CD4-positive, alpha-beta T cell (primary cell): Measurements from ENCODE around the gene DGKB. TPM values are rescaled to one million over a fixed set of nuclear protein-coding genes. Genes with fewer than 3 reads are reported as not detected.

Source experiments
- ATAC-seq: fragments of 200-7000 bp; cut with Tn5 transposase; one replicate; pipeline ENCODE4 v1.10.0; 2022; ENCODE audit warnings: mild to moderate bottlenecking; ENCODE audit not compliant: poor library complexity
- CTCF ChIA-PET: fragments of 350-600 bp; sonication (Branson Sonifier 250); formaldehyde crosslinking; loops from one replicate; lab custom pipeline; 2021; ENCODE audit warnings: antibody characterized with exemption, inconsistent platforms; lab: Charles Lee
- POLR2A ChIA-PET: fragments of 350-600 bp; sonication (Branson Sonifier 250); formaldehyde crosslinking; loops from one replicate; lab custom pipeline; 2021; ENCODE audit warnings: antibody characterized with exemption, inconsistent platforms; lab: Charles Lee
- DNase-seq, 14 experiments: peaks; one replicate each; pipeline ENCODE4 v3.0.0-alpha.2; 2013 to 2020; ENCODE audit warnings: mixed read lengths in 2 of 14
- H3K27ac ChIP-seq, 2 donors: one replicate each; pipeline versions ENCODE4 v1.5.1 to v1.7.0; 2013; ENCODE audit warnings: low read length in 2 of 2, low read depth in 1 of 2, mild to moderate bottlenecking in 1 of 2
- H3K27me3 ChIP-seq, 2 experiments: 1 replicate in 1 of 2; 2 replicates in 1 of 2; pipeline versions ENCODE4 v1.6.1 to v1.7.0; 2013; ENCODE audit warnings: low read length in 2 of 2, control low read depth in 1 of 2, mild to moderate bottlenecking in 1 of 2, moderate library complexity in 1 of 2; ENCODE audit not compliant: insufficient read depth in 2 of 2, control insufficient read depth in 1 of 2
- H3K36me3 ChIP-seq: one replicate; pipeline ENCODE4 v1.6.1; 2013; ENCODE audit warnings: low read length, control low read depth; ENCODE audit not compliant: insufficient read depth
- H3K4me1 ChIP-seq: one replicate; pipeline ENCODE4 v1.6.1; 2013; ENCODE audit warnings: low read length, control low read depth; ENCODE audit not compliant: insufficient read depth
- H3K4me3 ChIP-seq: one replicate; pipeline ENCODE4 v1.5.1; 2013; ENCODE audit warnings: mild to moderate bottlenecking, low read length, moderate library complexity
- H3K9me3 ChIP-seq, 2 experiments: 1 replicate in 1 of 2; 2 replicates in 1 of 2; pipeline versions ENCODE4 v1.6.1 to v1.7.0; 2013; ENCODE audit warnings: low read length in 2 of 2, mild to moderate bottlenecking in 2 of 2, control low read depth in 1 of 2, moderate library complexity in 1 of 2; ENCODE audit not compliant: control insufficient read depth in 1 of 2, insufficient read depth in 1 of 2
- H3K27ac Mint-ChIP-seq: one replicate; pipeline ENCODE4 v1.8.0; 2020; ENCODE audit warnings: mixed read lengths
- H3K27me3 Mint-ChIP-seq: one replicate; pipeline ENCODE4 v1.8.0; 2021; ENCODE audit warnings: mixed read lengths
- H3K36me3 Mint-ChIP-seq: one replicate; pipeline ENCODE4 v1.8.0; 2021; ENCODE audit warnings: low read depth, mixed read lengths
- H3K4me1 Mint-ChIP-seq: one replicate; pipeline ENCODE4 v1.8.0; 2021; ENCODE audit warnings: low read depth, mixed read lengths
- H3K4me3 Mint-ChIP-seq: one replicate; pipeline ENCODE4 v1.8.0; 2020; ENCODE audit warnings: mild to moderate bottlenecking, mixed read lengths
- H3K9me3 Mint-ChIP-seq: one replicate; pipeline ENCODE4 v1.8.0; 2020; ENCODE audit warnings: mixed read lengths
- intact Hi-C, 2 experiments: fragments of 100-400 bp; cut with DNase I in 1 of 2; cut with micrococcal nuclease in 1 of 2; formaldehyde crosslinking; loops; one replicate each; pipeline versions ENCODE4 v1.15.1 to v1.9.0; 2023 to 2025; cut with DNase I, micrococcal nuclease
- total RNA-seq, 174 experiments: library from RNA in 2 of 174; stranded (reverse) in 2 of 174; gene quantifications; one replicate each; pipeline ENCODE4 v1.2.3 and lab custom pipeline; 2021 to 2026
- TF ChIP-seq, protein P1 (sequence below): fragments of 200-600 bp; IDR thresholded peaks from one replicate; pipeline ENCODE4 v1.8.0; 2022; ENCODE audit warnings: antibody characterized with exemption, mild to moderate bottlenecking

DGKB gene
- total RNA-seq, 2 experiments from 2014 or later: not detected

GRCh38 chr7:14807507-14807906 is 95.0 kb downstream of the DGKB start:
- Mint-ChIP-seq H3K9me3 (peaks cover 3% of the 10 kb centered on the region), H3K27me3 (no peaks in the 10 kb centered on the region), H3K4me1 (no peaks in the 10 kb centered on the region), H3K4me3 (no peak overlapping the region), H3K36me3 (no peaks in the 10 kb centered on the region), H3K27ac (no peak overlapping the region)
- ChIA-PET CTCF (no interaction called here), POLR2A (no interaction called here)
- Histone ChIP-seq H3K4me3 (no peak overlapping the region), H3K27ac (no peak overlapping the region), H3K4me1 (no peaks in the 10 kb centered on the region), H3K27me3 (no peaks in the 10 kb centered on the region), H3K9me3 (peaks cover 0 to 4% of the 10 kb centered on the region in 2 experiments), H3K36me3 (no peaks in the 10 kb centered on the region)
- TF ChIP-seq, protein P1, sequence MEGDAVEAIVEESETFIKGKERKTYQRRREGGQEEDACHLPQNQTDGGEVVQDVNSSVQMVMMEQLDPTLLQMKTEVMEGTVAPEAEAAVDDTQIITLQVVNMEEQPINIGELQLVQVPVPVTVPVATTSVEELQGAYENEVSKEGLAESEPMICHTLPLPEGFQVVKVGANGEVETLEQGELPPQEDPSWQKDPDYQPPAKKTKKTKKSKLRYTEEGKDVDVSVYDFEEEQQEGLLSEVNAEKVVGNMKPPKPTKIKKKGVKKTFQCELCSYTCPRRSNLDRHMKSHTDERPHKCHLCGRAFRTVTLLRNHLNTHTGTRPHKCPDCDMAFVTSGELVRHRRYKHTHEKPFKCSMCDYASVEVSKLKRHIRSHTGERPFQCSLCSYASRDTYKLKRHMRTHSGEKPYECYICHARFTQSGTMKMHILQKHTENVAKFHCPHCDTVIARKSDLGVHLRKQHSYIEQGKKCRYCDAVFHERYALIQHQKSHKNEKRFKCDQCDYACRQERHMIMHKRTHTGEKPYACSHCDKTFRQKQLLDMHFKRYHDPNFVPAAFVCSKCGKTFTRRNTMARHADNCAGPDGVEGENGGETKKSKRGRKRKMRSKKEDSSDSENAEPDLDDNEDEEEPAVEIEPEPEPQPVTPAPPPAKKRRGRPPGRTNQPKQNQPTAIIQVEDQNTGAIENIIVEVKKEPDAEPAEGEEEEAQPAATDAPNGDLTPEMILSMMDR: no peak
- no peak for ATAC-seq
- intact Hi-C loops: no loop called here
- DNase-seq: no peak

- H3K9me3 ChIP-seq: peaks cover 0 to 4% of the 10 kb centered on the region in 2 experiments
- Mint-ChIP-seq H3K36me3 (no peaks in the 10 kb centered on the region), H3K4me1 (no peaks in the 10 kb centered on the region), H3K27me3 (no peaks in the 10 kb centered on the region), H3K27ac (no peak overlapping the region), H3K9me3 (peaks cover 3% of the 10 kb centered on the region), H3K4me3 (no peak overlapping the region)
- H3K36me3 ChIP-seq: no peaks in the 10 kb centered on the region
- ATAC-seq (no peak), DNase-seq (no peak)
- no peaks in the 10 kb centered on the region for H3K27me3 ChIP-seq
- no peaks in the 10 kb centered on the region for H3K4me1 ChIP-seq
- intact Hi-C loops: no loop called here
- CTCF ChIA-PET: no interaction called here
- POLR2A ChIA-PET: no interaction called here
- TF ChIP-seq, protein P1: no peak
- H3K27ac ChIP-seq: no peak overlapping the region
- H3K4me3 ChIP-seq: no peak overlapping the region
Observed at GRCh38 chr7:14806891-14807290, 95.7 kb downstream of the DGKB start.

DNA sequence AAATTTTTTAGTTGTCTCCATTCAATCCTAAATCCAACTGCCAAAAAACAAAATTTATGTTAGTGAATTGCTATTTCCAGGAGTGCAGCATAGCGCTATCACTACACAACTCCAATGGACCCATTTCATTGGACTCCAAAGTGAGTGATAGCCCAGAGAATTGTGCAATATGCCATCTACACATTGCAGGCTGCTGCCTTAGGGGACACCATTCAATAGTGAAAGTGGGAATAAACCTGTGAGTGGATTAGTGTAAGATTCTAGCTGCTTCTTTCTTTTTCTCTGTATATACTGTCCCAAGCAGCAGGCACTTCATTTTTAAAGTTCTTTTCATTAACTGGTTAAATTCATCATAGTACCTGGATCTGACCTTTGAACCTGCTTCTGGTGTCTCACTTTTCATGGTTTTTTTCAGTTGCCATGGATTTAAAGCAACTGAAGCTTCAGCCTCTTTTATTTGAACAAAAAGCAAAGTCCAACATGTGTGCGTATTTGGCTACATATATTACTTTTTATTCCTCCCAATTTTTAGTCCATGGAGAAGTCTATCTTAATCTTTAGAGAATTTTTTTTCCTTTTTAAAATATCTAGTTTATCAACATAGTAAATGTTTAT is 97.3 kb downstream of the DGKB start:
- no peaks in the 10 kb centered on the region for H3K36me3 ChIP-seq
- no peak overlapping the region for H3K27ac Mint-ChIP-seq
- H3K9me3 Mint-ChIP-seq: peaks cover 3% of the 10 kb centered on the region
- no peak overlapping the region for H3K27ac ChIP-seq
- H3K27me3 ChIP-seq: no peaks in the 10 kb centered on the region
- no peaks in the 10 kb centered on the region for H3K27me3 Mint-ChIP-seq
- no peak for ATAC-seq
- H3K9me3 ChIP-seq: no peaks in the 10 kb centered on the region
- no peaks in the 10 kb centered on the region for H3K36me3 Mint-ChIP-seq
- no peak overlapping the region for H3K4me3 Mint-ChIP-seq
- DNase-seq: no peak
- H3K4me1 ChIP-seq: no peaks in the 10 kb centered on the region
- ChIA-PET POLR2A (no interaction called here), CTCF (no interaction called here)
- no peaks in the 10 kb centered on the region for H3K4me1 Mint-ChIP-seq
- no peak overlapping the region for H3K4me3 ChIP-seq
- TF ChIP-seq, protein P1: no peak
- intact Hi-C loops: no loop called here
